Measurements from ENCODE around the gene RNF187. TPM values are rescaled to one million over a fixed set of nuclear protein-coding genes. Genes with fewer than 3 reads are reported as not detected.

Gene RNF187
- polyA plus RNA-seq, 2 of the 4 experiments (the other 2 are of a cell fraction), result 64.5 to 82.8 TPM

DNA sequence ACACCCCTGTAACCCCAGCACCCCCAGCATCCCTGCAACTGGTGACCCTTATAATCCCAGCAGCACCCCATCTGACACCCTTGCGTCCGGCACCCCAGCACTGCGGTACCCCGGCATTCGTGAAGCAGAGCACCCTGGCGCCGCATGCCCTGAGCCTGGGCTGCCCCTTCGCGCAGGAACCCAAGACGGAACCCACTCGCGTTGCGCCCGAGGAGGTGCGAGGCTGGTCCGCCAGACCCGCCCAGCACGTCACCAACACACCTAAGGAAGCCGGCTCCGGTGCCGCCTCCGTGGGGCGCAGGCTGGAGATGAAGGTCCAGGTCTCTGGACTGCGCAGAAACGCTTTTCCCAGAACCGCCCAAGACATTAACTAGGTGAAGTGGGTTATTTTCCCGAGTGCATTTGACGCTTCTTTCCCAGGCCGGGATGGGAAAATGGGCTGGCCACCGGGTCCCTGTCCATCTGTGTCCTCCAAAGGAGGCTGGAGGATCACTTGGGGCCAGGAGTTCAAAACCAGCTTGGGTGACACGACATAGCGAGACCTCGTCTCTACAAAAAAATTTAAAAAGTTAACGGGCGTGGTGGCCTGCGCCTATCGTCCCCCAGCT is 15.9 kb upstream of the RNF187 start:
- POLR2A ChIA-PET, result no interaction called here
- FAIRE-seq (no peak), ATAC-seq (no peak), DNase-seq (ENCODE audit: low read depth in 1 of 2, low spot score in 1 of 2) (no peak)
- Histone ChIP-seq H3K4me2 (no peak overlapping the region), H3K9me3 (no peaks in the 10 kb centered on the region), H3K4me1 (no peaks in the 10 kb centered on the region), H3K4me3 (no peak overlapping the region), H3K27ac (no peak overlapping the region)
- TF ChIP-seq FOXS1 (CRISPR knock-in tag; IDR thresholded peaks at IDR 0.05) (no peak), KDM5A (IDR thresholded peaks at IDR 0.05) (no peak), ZC3H11A (IDR thresholded peaks at IDR 0.05) (no peak), CHD2 (IDR thresholded peaks at IDR 0.05; ENCODE audit: low read length, partially characterized antibody) (no peak)
- TF ChIP-seq, protein P1, sequence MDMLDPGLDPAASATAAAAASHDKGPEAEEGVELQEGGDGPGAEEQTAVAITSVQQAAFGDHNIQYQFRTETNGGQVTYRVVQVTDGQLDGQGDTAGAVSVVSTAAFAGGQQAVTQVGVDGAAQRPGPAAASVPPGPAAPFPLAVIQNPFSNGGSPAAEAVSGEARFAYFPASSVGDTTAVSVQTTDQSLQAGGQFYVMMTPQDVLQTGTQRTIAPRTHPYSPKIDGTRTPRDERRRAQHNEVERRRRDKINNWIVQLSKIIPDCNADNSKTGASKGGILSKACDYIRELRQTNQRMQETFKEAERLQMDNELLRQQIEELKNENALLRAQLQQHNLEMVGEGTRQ (IDR thresholded peaks at IDR 0.05), result no peak
- TF ChIP-seq, protein P2, sequence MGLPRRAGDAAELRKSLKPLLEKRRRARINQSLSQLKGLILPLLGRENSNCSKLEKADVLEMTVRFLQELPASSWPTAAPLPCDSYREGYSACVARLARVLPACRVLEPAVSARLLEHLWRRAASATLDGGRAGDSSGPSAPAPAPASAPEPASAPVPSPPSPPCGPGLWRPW (IDR thresholded peaks at IDR 0.05), result no peak
- TF ChIP-seq, protein P3, sequence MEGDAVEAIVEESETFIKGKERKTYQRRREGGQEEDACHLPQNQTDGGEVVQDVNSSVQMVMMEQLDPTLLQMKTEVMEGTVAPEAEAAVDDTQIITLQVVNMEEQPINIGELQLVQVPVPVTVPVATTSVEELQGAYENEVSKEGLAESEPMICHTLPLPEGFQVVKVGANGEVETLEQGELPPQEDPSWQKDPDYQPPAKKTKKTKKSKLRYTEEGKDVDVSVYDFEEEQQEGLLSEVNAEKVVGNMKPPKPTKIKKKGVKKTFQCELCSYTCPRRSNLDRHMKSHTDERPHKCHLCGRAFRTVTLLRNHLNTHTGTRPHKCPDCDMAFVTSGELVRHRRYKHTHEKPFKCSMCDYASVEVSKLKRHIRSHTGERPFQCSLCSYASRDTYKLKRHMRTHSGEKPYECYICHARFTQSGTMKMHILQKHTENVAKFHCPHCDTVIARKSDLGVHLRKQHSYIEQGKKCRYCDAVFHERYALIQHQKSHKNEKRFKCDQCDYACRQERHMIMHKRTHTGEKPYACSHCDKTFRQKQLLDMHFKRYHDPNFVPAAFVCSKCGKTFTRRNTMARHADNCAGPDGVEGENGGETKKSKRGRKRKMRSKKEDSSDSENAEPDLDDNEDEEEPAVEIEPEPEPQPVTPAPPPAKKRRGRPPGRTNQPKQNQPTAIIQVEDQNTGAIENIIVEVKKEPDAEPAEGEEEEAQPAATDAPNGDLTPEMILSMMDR (IDR thresholded peaks at IDR 0.05), result no peak
- WGBS (ENCODE audit: missing lambda C conversion rate), result 86% methylated on average over 28 of the region's 37 CpGs
- CTCF ChIA-PET, result interaction anchor here (1.0 to 3.6 kb wide), 4 partner anchors 8 to 43 kb away, joined by 4 to 23 read pairs (median 7); no protein-coding TSS in a partner anchor

DNA sequence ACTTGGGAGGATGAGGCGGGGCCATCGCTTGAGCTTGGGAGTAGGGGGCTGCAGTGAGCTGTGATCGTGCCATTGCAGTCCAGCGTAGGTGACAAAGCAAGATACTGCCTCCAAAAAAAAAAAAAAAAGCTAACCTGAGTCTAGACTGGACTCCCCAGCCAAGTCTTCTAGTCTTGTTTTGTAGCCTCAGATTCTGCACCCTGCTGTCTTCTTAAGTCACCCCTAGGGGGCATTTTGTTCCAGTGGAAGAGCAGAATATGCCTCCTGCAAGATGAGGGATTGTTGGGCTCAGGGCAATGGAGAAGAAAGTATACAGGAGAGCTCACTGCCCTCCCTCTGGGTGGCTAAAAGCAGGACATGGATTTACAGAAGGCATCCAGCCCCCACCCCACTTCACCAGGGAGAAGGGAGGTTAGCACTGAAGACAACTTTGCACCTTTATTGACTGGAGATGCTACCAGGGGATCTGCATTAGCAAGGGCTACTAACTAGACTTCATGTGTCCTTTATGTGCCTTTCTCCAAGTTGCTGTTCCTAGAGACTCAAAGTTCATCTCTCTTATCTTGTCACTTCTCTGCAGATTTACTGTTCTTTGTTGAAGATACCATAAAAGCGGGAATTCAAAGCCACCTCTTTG is 15.3 kb upstream of the RNF187 start:
- no peaks in the 10 kb centered on the region for H3K4me1 ChIP-seq
- H3K4me3 ChIP-seq, result no peak overlapping the region
- H3K9me3 ChIP-seq, result no peaks in the 10 kb centered on the region
- ATAC-seq, result peak; percentile 70 to 89
- no peak overlapping the region for H3K4me2 ChIP-seq
- no peak for FAIRE-seq
- ChIA-PET POLR2A (interaction anchor here (0.6 kb wide), 1 partner anchor 737 kb away, joined by 3 read pairs; the partner anchor contains the start of gene JMJD4), CTCF (interaction anchor here (1.0 to 3.6 kb wide), 5 partner anchors 8 to 42 kb away, joined by 3 to 23 read pairs (median 6); no protein-coding TSS in a partner anchor)
- WGBS (ENCODE audit: missing lambda C conversion rate), result 72% methylated on average over 5 of the region's 5 CpGs
- TF ChIP-seq, protein P3 (IDR thresholded peaks at IDR 0.05), result peak; percentile 40
- peak in 1 of 2 experiments; percentile 55; a peak in 2 of 5 replicates for TF ChIP-seq RAD21 (conservative IDR thresholded peaks at IDR 0.05 in 1 of 2, IDR thresholded peaks at IDR 0.05 in 1 of 2)
- TF ChIP-seq CEBPB (IDR thresholded peaks at IDR 0.05), result no peak
- H3K27ac ChIP-seq, result no peak overlapping the region
- peak; percentile 64 to 75 for DNase-seq (ENCODE audit: low read depth in 1 of 2, low spot score in 1 of 2)

DNA sequence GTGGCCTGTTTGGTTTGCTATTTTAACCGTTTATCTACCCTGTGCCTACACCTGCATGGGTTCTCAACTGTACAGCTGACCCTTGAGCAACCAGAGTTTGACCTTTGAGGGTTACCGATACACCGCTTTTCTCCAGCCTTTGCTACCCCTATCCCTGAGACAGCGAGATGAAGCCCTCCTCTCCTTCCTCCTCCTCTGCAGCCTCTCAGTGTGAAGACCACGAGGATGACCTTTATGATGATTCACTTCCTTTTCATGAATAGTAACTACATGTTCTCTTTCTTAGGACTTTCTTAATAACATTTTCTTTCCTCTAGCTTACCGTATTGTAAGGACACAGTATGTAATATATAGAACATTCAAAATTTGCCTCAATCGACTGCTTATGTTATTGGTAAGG is 14.5 kb upstream of the RNF187 start:
- TF ChIP-seq, protein P4, sequence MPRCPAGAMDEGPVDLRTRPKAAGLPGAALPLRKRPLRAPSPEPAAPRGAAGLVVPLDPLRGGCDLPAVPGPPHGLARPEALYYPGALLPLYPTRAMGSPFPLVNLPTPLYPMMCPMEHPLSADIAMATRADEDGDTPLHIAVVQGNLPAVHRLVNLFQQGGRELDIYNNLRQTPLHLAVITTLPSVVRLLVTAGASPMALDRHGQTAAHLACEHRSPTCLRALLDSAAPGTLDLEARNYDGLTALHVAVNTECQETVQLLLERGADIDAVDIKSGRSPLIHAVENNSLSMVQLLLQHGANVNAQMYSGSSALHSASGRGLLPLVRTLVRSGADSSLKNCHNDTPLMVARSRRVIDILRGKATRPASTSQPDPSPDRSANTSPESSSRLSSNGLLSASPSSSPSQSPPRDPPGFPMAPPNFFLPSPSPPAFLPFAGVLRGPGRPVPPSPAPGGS (IDR thresholded peaks at IDR 0.05), result no peak
- TF ChIP-seq ZNF302 (CRISPR knock-in tag; IDR thresholded peaks at IDR 0.05) (no peak), CHD2 (IDR thresholded peaks at IDR 0.05; ENCODE audit: low read length, partially characterized antibody) (no peak), ZFP36 (IDR thresholded peaks at IDR 0.05; ENCODE audit: borderline replicate concordance, partially characterized antibody) (no peak), POLR2A (IDR thresholded peaks at IDR 0.05; ENCODE audit: low read length) (no peak), BHLHE40 (IDR thresholded peaks at IDR 0.05; ENCODE audit: low read depth, low read length) (no peak)
- TF ChIP-seq, protein P3 (IDR thresholded peaks at IDR 0.05), result no peak
- ChIA-PET CTCF (interaction anchor here (1.0 to 3.6 kb wide), 4 partner anchors 9 to 28 kb away, joined by 3 to 23 read pairs (median 10); a partner anchor contains a TSS), POLR2A (no interaction called here)
- Histone ChIP-seq H3K4me2 (no peak overlapping the region), H3K4me3 (no peak overlapping the region), H3K27ac (no peak overlapping the region), H3K4me1 (no peaks in the 10 kb centered on the region), H3K9me3 (no peaks in the 10 kb centered on the region)
- 45% methylated on average over 7 of the region's 7 CpGs for WGBS (ENCODE audit: missing lambda C conversion rate)
- DNase-seq (ENCODE audit: low read depth in 1 of 2, low spot score in 1 of 2) (no peak), FAIRE-seq (no peak), ATAC-seq (no peak)

Data from A549 (cell line).